Loucy (cell line): Measurements from ENCODE around the gene NIT2.

Source experiments
- H2AFZ ChIP-seq: fragments of 200-600 bp; sonication (generic); 2 replicates; pipeline ENCODE4 v1.6.0; 2016; ENCODE audit warnings: antibody characterized with exemption, mild to moderate bottlenecking, low read length, moderate library complexity
- H3F3A ChIP-seq: fragments of 200-600 bp; 2 replicates; pipeline ENCODE4 v1.6.0; 2016; ENCODE audit warnings: antibody characterized with exemption, low read depth, mild to moderate bottlenecking
- H3K27me3 ChIP-seq: fragments of 200-600 bp; sonication (generic); 2 replicates; pipeline ENCODE4 v1.6.1; 2014; ENCODE audit warnings: low read length, mild to moderate bottlenecking; ENCODE audit not compliant: insufficient read depth, poor library complexity, severe bottlenecking
- H3K36me3 ChIP-seq: fragments of 200-600 bp; sonication (generic); 2 replicates; pipeline ENCODE4 v1.6.1; 2016; ENCODE audit warnings: low read length; ENCODE audit not compliant: insufficient read depth
- H3K4me1 ChIP-seq: fragments of 200-600 bp; sonication (generic); 2 replicates; pipeline ENCODE4 v1.5.1; 2014; ENCODE audit warnings: low read length, mild to moderate bottlenecking; ENCODE audit not compliant: insufficient read depth, poor library complexity, severe bottlenecking
- H3K4me2 ChIP-seq: fragments of 200-600 bp; sonication (generic); 2 replicates; pipeline ENCODE4 v1.6.0; 2014; ENCODE audit warnings: antibody characterized with exemption, low read length, low read depth, mild to moderate bottlenecking; ENCODE audit not compliant: poor library complexity, severe bottlenecking
- H3K4me3 ChIP-seq: fragments of 200-600 bp; sonication (generic); 2 replicates; pipeline ENCODE4 v1.5.1; 2014; ENCODE audit warnings: low read length, mild to moderate bottlenecking, mixed read lengths; ENCODE audit not compliant: poor library complexity, severe bottlenecking
- H3K79me2 ChIP-seq: fragments of 200-600 bp; sonication (generic); 2 replicates; pipeline ENCODE4 v1.6.1; 2014; ENCODE audit warnings: low read length; ENCODE audit not compliant: insufficient read depth
- H3K9ac ChIP-seq: fragments of 200-600 bp; sonication (generic); 2 replicates; pipeline ENCODE4 v1.6.0; 2014; ENCODE audit warnings: mild to moderate bottlenecking, low read depth, low read length, moderate library complexity; ENCODE audit not compliant: poor library complexity, severe bottlenecking
- H3K9me2 ChIP-seq: fragments of 200-600 bp; sonication (generic); replicated peaks from 2 replicates; pipeline ENCODE4 v1.6.1; 2016; ENCODE audit warnings: low read depth, low read length, mixed read lengths
- H3K9me3 ChIP-seq: fragments of 200-600 bp; sonication (generic); 2 replicates; pipeline ENCODE4 v1.6.1; 2014; ENCODE audit warnings: mild to moderate bottlenecking, antibody characterized with exemption, low read length, low read depth; ENCODE audit not compliant: insufficient read depth
- H4K20me1 ChIP-seq: fragments of 200-600 bp; sonication (generic); 2 replicates; pipeline ENCODE4 v1.6.0; 2014; ENCODE audit warnings: antibody characterized with exemption, low read length, mild to moderate bottlenecking; ENCODE audit not compliant: insufficient read depth, poor library complexity, severe bottlenecking
- CTCF ChIP-seq: fragments of 200-600 bp; sonication (generic); conservative IDR thresholded peaks from 2 replicates; pipeline ENCODE4 v1.5.1; 2014; ENCODE audit warnings: mild to moderate bottlenecking, antibody characterized with exemption, low read length
- EZH2phosphoT487 ChIP-seq: fragments of 200-600 bp; IDR thresholded peaks from 2 replicates; pipeline ENCODE4 v1.6.1; 2018; ENCODE audit warnings: antibody characterized with exemption, mild to moderate bottlenecking, moderate library complexity, borderline replicate concordance

NIT2 gene

GRCh38 chr3:100295089-100295488 lies 39.5 kb upstream of the NIT2 start:
- H3K4me3 ChIP-seq = no peak overlapping the region
- H3K9me3 ChIP-seq = no peaks in the 10 kb centered on the region
- H3K9me2 ChIP-seq = no peaks in the 10 kb centered on the region
- H3K4me2 ChIP-seq = no peak overlapping the region
- peaks cover 26% of the 10 kb centered on the region; the same call in 1 of the 2 replicates for H3K36me3 ChIP-seq
- no peak overlapping the region for H3K9ac ChIP-seq
- H3K79me2 ChIP-seq = no peaks in the 10 kb centered on the region
- H3F3A ChIP-seq = no peaks in the 10 kb centered on the region
- TF ChIP-seq EZH2phosphoT487 (no peak), CTCF (no peak)
- H2AFZ ChIP-seq = no peak overlapping the region
- no peaks in the 10 kb centered on the region for H3K4me1 ChIP-seq
- no peaks in the 10 kb centered on the region for H3K27me3 ChIP-seq
- H4K20me1 ChIP-seq = no peaks in the 10 kb centered on the region

GRCh38 chr3:100297784-100298183 lies 36.8 kb upstream of the NIT2 start:
- Histone ChIP-seq H3K4me1 (no peaks in the 10 kb centered on the region), H3K9me2 (no peaks in the 10 kb centered on the region), H3K36me3 (peaks cover 24% of the 10 kb centered on the region; the same call in 1 of the 2 replicates), H3F3A (no peaks in the 10 kb centered on the region), H3K9me3 (no peaks in the 10 kb centered on the region), H3K4me2 (no peak overlapping the region), H3K27me3 (no peaks in the 10 kb centered on the region), H3K79me2 (no peaks in the 10 kb centered on the region), H2AFZ (no peak overlapping the region), H3K9ac (no peak overlapping the region), H4K20me1 (no peaks in the 10 kb centered on the region), H3K4me3 (no peak overlapping the region)
- TF ChIP-seq CTCF (no peak), EZH2phosphoT487 (no peak)

- Histone ChIP-seq H2AFZ (no peak overlapping the region), H3K9ac (no peak overlapping the region), H3K9me2 (no peaks in the 10 kb centered on the region), H3K27me3 (no peaks in the 10 kb centered on the region), H3F3A (no peaks in the 10 kb centered on the region), H3K4me1 (no peaks in the 10 kb centered on the region), H3K36me3 (peaks cover 27% of the 10 kb centered on the region; the same call in 1 of the 2 replicates), H4K20me1 (no peaks in the 10 kb centered on the region), H3K4me3 (no peak overlapping the region), H3K9me3 (no peaks in the 10 kb centered on the region), H3K4me2 (no peak overlapping the region), H3K79me2 (no peaks in the 10 kb centered on the region)
- TF ChIP-seq CTCF (no peak), EZH2phosphoT487 (no peak)
These were observed 35.5 kb upstream of the NIT2 start for GRCh38 chr3:100299016-100299415.
